CD4-positive, alpha-beta T cell (primary cell): ENCODE data around the gene SLC4A5. TPM values are rescaled to one million over a fixed set of nuclear protein-coding genes. Genes with fewer than 3 reads are reported as not detected.

ENCODE experiments used
- ATAC-seq: fragments of 200-7000 bp; cut with Tn5 transposase; one replicate; pipeline ENCODE4 v1.10.0; 2022; ENCODE audit warnings: mild to moderate bottlenecking; ENCODE audit not compliant: poor library complexity
- CTCF ChIA-PET: fragments of 350-600 bp; sonication (Branson Sonifier 250); formaldehyde crosslinking; loops from one replicate; lab custom pipeline; 2021; ENCODE audit warnings: antibody characterized with exemption, inconsistent platforms; lab: Charles Lee
- POLR2A ChIA-PET: fragments of 350-600 bp; sonication (Branson Sonifier 250); formaldehyde crosslinking; loops from one replicate; lab custom pipeline; 2021; ENCODE audit warnings: antibody characterized with exemption, inconsistent platforms; lab: Charles Lee
- DNase-seq, 14 experiments: peaks; one replicate each; pipeline ENCODE4 v3.0.0-alpha.2; 2013 to 2020; ENCODE audit warnings: mixed read lengths in 2 of 14
- H3K27ac ChIP-seq, 2 donors: one replicate each; pipeline versions ENCODE4 v1.5.1 to v1.7.0; 2013; ENCODE audit warnings: low read length in 2 of 2, low read depth in 1 of 2, mild to moderate bottlenecking in 1 of 2
- H3K27me3 ChIP-seq, 2 experiments: 1 replicate in 1 of 2; 2 replicates in 1 of 2; pipeline versions ENCODE4 v1.6.1 to v1.7.0; 2013; ENCODE audit warnings: low read length in 2 of 2, control low read depth in 1 of 2, mild to moderate bottlenecking in 1 of 2, moderate library complexity in 1 of 2; ENCODE audit not compliant: insufficient read depth in 2 of 2, control insufficient read depth in 1 of 2
- H3K36me3 ChIP-seq: one replicate; pipeline ENCODE4 v1.6.1; 2013; ENCODE audit warnings: low read length, control low read depth; ENCODE audit not compliant: insufficient read depth
- H3K4me1 ChIP-seq: one replicate; pipeline ENCODE4 v1.6.1; 2013; ENCODE audit warnings: low read length, control low read depth; ENCODE audit not compliant: insufficient read depth
- H3K4me3 ChIP-seq: one replicate; pipeline ENCODE4 v1.5.1; 2013; ENCODE audit warnings: mild to moderate bottlenecking, low read length, moderate library complexity
- H3K9me3 ChIP-seq, 2 experiments: 1 replicate in 1 of 2; 2 replicates in 1 of 2; pipeline versions ENCODE4 v1.6.1 to v1.7.0; 2013; ENCODE audit warnings: low read length in 2 of 2, mild to moderate bottlenecking in 2 of 2, control low read depth in 1 of 2, moderate library complexity in 1 of 2; ENCODE audit not compliant: control insufficient read depth in 1 of 2, insufficient read depth in 1 of 2
- H3K27ac Mint-ChIP-seq: one replicate; pipeline ENCODE4 v1.8.0; 2020; ENCODE audit warnings: mixed read lengths
- H3K27me3 Mint-ChIP-seq: one replicate; pipeline ENCODE4 v1.8.0; 2021; ENCODE audit warnings: mixed read lengths
- H3K36me3 Mint-ChIP-seq: one replicate; pipeline ENCODE4 v1.8.0; 2021; ENCODE audit warnings: low read depth, mixed read lengths
- H3K4me1 Mint-ChIP-seq: one replicate; pipeline ENCODE4 v1.8.0; 2021; ENCODE audit warnings: low read depth, mixed read lengths
- H3K4me3 Mint-ChIP-seq: one replicate; pipeline ENCODE4 v1.8.0; 2020; ENCODE audit warnings: mild to moderate bottlenecking, mixed read lengths
- H3K9me3 Mint-ChIP-seq: one replicate; pipeline ENCODE4 v1.8.0; 2020; ENCODE audit warnings: mixed read lengths
- CTCF ChIP-seq: fragments of 200-600 bp; IDR thresholded peaks from one replicate; pipeline ENCODE4 v1.8.0; 2022; ENCODE audit warnings: antibody characterized with exemption, mild to moderate bottlenecking
- intact Hi-C, 2 experiments: fragments of 100-400 bp; cut with DNase I in 1 of 2; cut with micrococcal nuclease in 1 of 2; formaldehyde crosslinking; loops; one replicate each; pipeline versions ENCODE4 v1.15.1 to v1.9.0; 2023 to 2025; cut with DNase I, micrococcal nuclease
- total RNA-seq, 174 experiments: library from RNA in 2 of 174; stranded (reverse) in 2 of 174; gene quantifications; one replicate each; pipeline ENCODE4 v1.2.3 and lab custom pipeline; 2021 to 2026

SLC4A5 gene
- total RNA-seq, 2 experiments from 2014 or later: 7.8 to 10.4 TPM

- Histone ChIP-seq H3K4me1 (peaks cover 26% of the 10 kb centered on the region), H3K27me3 (no peaks in the 10 kb centered on the region), H3K4me3 (no peak overlapping the region), H3K27ac (peak overlapping the region; percentile 29 to 64), H3K36me3 (no peaks in the 10 kb centered on the region), H3K9me3 (no peaks in the 10 kb centered on the region)
- CTCF ChIA-PET: interaction anchor here (0.7 to 1.8 kb wide), 3 partner anchors 40 to 737 kb away, joined by 3 to 6 read pairs (median 4); no protein-coding TSS in a partner anchor
- H3K36me3 Mint-ChIP-seq: peaks cover 9% of the 10 kb centered on the region
- peaks cover 32% of the 10 kb centered on the region for H3K4me1 Mint-ChIP-seq
- no peaks in the 10 kb centered on the region for H3K27me3 Mint-ChIP-seq
- DNase-seq (peak in 1 of 14 experiments; percentile 8), ATAC-seq (peak; percentile 15)
- H3K9me3 Mint-ChIP-seq: no peaks in the 10 kb centered on the region
- POLR2A ChIA-PET: interaction anchor here (0.6 to 1.7 kb wide), 6 partner anchors 16 to 169 kb away, joined by 3 to 6 read pairs (median 4); no protein-coding TSS in a partner anchor
- peak overlapping the region; percentile 83 for H3K27ac Mint-ChIP-seq
- intact Hi-C loops: loop anchor here in 1 of 2 experiments (2.0 kb wide), 1 partner anchor 23 kb away; no protein-coding TSS in a partner anchor
- no peak for TF ChIP-seq CTCF
- H3K4me3 Mint-ChIP-seq: peak overlapping the region; percentile 68
Observed at GRCh38 chr2:74290066-74290465, 53.1 kb downstream of the SLC4A5 start.

- H3K36me3 Mint-ChIP-seq: peaks cover 7% of the 10 kb centered on the region
- H3K27ac Mint-ChIP-seq: no peak overlapping the region
- Histone ChIP-seq H3K4me3 (no peak overlapping the region), H3K9me3 (no peaks in the 10 kb centered on the region), H3K27ac (no peak overlapping the region), H3K27me3 (no peaks in the 10 kb centered on the region), H3K4me1 (peaks cover 20% of the 10 kb centered on the region), H3K36me3 (no peaks in the 10 kb centered on the region)
- no peaks in the 10 kb centered on the region for H3K9me3 Mint-ChIP-seq
- intact Hi-C loops: no loop called here
- no peaks in the 10 kb centered on the region for H3K27me3 Mint-ChIP-seq
- CTCF ChIA-PET: no interaction called here
- POLR2A ChIA-PET: no interaction called here
- ATAC-seq (no peak), DNase-seq (no peak)
- H3K4me1 Mint-ChIP-seq: peaks cover 21% of the 10 kb centered on the region
- H3K4me3 Mint-ChIP-seq: no peak overlapping the region
- no peak for TF ChIP-seq CTCF
Observed at GRCh38 chr2:74286725-74287124, 56.5 kb downstream of the SLC4A5 start.

- DNase-seq (no peak), ATAC-seq (no peak)
- H3K27me3 Mint-ChIP-seq: no peaks in the 10 kb centered on the region
- no peak for TF ChIP-seq CTCF
- Histone ChIP-seq H3K36me3 (no peaks in the 10 kb centered on the region), H3K27ac (no peak overlapping the region), H3K27me3 (no peaks in the 10 kb centered on the region), H3K4me1 (no peaks in the 10 kb centered on the region), H3K9me3 (no peaks in the 10 kb centered on the region), H3K4me3 (no peak overlapping the region)
- H3K4me1 Mint-ChIP-seq: no peaks in the 10 kb centered on the region
- no peak overlapping the region for H3K27ac Mint-ChIP-seq
- POLR2A ChIA-PET: no interaction called here
- intact Hi-C loops: no loop called here
- CTCF ChIA-PET: no interaction called here
- H3K36me3 Mint-ChIP-seq: peaks cover 12% of the 10 kb centered on the region
- H3K9me3 Mint-ChIP-seq: no peaks in the 10 kb centered on the region
- H3K4me3 Mint-ChIP-seq: no peak overlapping the region
Observed at GRCh38 chr2:74281141-74281975, 61.9 kb downstream of the SLC4A5 start.
